GM12872 (cell line): ENCODE measurements around the gene MTERF1.

Experiments used
- CTCF ChIP-seq: IDR thresholded peaks from 3 replicates; pipeline ENCODE4 v1.5.1; 2011; ENCODE audit warnings: low read depth, mild to moderate bottlenecking, low read length, moderate library complexity; ENCODE audit not compliant: insufficient read depth

The MTERF1 gene

GRCh38 chr7:91913612-91914011, 33.1 kb upstream of the MTERF1 start:
- no peak for TF ChIP-seq CTCF

- no peak for TF ChIP-seq CTCF
These were observed 32.0 kb upstream of the MTERF1 start for GRCh38 chr7:91912494-91912893.

DNA sequence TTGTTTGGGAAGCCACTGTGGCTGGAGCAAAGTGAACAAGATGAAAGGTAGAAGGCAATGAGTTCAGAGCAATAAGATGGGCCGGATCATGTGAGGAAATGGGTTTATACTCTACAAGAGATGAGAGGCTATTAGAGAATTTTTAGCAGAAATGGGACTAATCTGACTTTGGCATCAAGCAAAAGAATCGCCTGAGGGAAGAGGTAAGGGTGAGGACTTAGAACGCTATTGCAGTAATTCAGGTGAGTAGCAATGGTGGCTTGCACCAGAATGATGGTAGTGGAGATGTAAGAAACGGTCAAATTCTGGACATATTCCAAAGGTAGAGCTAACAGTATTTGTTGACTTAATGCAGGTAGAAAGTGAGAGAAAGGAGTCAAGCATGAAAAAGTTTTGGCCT, 30.6 kb upstream of the MTERF1 start:
- no peak for TF ChIP-seq CTCF

DNA sequence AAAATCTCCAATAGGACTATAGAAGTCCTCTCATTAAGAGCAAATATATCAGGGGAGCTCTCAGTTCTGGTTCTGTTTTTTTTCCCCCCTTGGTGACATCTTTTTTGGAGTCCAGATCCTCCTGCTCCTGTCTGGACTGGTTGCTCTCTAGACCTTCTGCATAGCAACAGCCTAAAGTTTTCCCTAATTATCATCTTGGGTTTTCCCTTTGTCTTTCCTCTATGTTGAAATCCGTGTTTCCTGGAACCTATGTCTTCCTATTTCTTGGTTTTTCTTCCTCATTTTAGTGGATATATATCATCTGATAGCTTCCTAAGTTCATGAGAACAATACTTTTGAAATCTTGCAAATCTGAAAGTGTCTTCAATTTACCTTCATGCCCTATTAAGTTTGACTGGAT, 29.7 kb upstream of the MTERF1 start:
- TF ChIP-seq CTCF = no peak

DNA sequence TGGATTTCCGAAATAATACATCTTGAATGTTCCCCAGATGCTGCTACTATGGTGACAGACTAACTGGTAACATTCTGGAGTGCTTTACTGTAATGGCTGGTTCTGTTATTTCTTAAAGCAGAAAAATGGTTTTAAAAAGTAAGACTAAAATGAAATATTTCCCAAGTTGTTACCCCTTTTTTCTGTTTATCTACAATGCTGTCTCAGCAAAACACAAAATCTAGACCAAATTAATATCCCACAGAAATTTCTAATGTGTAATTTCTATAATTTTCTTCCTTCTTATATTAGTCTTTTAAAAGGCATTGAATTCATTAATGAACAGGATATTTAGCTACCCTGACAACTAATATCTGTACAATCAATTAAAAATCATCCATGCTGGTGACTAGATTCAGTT, 19.1 kb upstream of the MTERF1 start:
- no peak for TF ChIP-seq CTCF

DNA sequence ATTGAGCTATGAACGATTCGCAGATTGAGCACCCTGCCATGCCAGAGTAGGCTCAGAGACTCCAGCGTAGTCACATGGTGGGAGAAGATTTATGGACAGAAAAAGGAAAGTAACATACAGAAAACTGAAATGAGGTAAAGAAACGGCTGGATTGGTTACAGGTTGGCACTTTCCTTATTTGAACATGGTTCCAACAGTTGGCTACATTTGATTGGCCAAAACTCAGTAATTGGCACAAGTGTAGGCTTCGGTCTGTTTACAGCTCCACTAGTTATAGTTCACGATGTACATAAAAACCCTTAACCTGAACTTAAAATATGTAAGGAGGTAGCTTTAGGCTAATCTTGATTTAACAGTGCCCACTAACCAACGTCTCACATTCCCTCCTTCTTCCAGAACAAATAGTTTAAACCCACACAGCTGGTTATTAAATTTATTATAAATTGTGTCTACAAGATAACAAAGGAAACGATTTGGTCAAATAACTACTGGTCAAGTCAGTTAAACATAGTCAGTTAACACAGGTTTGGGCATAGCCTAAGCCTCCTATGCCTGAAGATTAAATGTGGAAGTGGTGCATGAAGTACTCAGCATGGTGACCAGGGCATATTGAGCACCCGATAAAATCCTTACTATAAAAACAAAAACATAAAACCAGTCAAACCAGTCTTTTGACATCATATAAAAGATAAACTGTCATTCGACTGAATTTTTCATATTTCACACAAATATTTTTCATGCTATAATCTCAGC, 17.9 kb upstream of the MTERF1 start:
- TF ChIP-seq CTCF = no peak

DNA sequence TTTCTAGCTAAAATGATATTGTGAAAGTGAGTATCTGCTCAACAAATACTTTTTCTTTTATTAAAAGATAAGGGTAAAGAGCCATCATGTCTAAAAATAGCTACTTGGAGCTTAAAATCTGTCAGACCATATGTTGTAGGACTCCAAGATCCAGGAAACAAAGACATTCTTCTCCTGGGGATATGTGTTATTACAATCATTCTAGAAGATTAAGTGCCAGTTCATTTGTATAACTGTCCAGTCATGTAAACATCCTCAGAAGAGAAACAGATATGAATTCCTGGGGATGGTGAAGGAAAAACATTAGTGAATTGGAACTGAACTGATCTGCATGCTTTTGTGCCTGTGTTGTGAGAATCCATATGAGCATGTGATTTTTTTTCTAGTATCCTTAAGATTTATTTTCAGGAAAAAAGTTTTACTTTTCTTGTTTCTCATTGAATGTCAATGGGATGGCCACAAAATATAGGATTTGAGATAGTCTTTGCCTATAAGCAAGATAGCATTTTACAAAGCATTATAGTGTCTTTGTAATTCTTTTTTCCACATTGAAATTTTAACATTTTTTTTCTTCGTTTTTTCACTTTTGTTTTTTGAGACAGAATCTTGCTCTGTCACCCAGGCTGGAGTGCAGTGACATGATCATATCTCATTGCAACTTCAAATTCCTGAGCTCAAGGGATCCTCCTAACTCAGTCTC, 14.4 kb upstream of the MTERF1 start:
- TF ChIP-seq CTCF = no peak
